BLaER1 treated with 17β-estradiol and CSF1 and Interleukin-3, amounts not matched to agents 10 nM and 100 nM (cell line): ENCODE measurements around the gene FAM151B.
"Not testable (repeated sequence)": the region's sequence is repeated elsewhere in the genome, so short reads cannot be mapped to it uniquely, and the experiment has no call there.

Experiments used
- H3K27ac ChIP-seq, 11 experiments: shearing (Covaris generic); formaldehyde crosslinking; 2 replicates each; pipeline ENCODE4 v1.8.1; 2022
- H3K27me3 ChIP-seq, 11 experiments: shearing (Covaris generic); formaldehyde crosslinking; 2 replicates each; pipeline ENCODE4 v1.8.1; 2022
- H3K36me3 ChIP-seq, 11 experiments: shearing (Covaris generic); formaldehyde crosslinking; 2 replicates each; pipeline ENCODE4 v1.8.1; 2022
- H3K4me1 ChIP-seq, 10 experiments: shearing (Covaris generic); formaldehyde crosslinking; 2 replicates each; pipeline ENCODE4 v1.8.1; 2022
- H3K4me2 ChIP-seq, 11 experiments: shearing (Covaris generic); formaldehyde crosslinking; 2 replicates each; pipeline ENCODE4 v1.8.1; 2022
- H3K4me3 ChIP-seq, 10 experiments: shearing (Covaris generic); formaldehyde crosslinking; 2 replicates each; pipeline ENCODE4 v1.8.1; 2022
- H3K9ac ChIP-seq, 11 experiments: shearing (Covaris generic); formaldehyde crosslinking; 2 replicates each; pipeline ENCODE4 v1.8.1; 2022
- H3K9me3 ChIP-seq, 11 experiments: shearing (Covaris generic); formaldehyde crosslinking; replicated peaks in 1 of 11; 2 replicates each; pipeline ENCODE4 v1.8.1; 2022
- H4K20me1 ChIP-seq, 11 experiments: shearing (Covaris generic); formaldehyde crosslinking; 2 replicates each; pipeline ENCODE4 v1.8.1; 2022
- Cebpa-rat ChIP-seq, 11 experiments: shearing (Covaris generic); IDR thresholded peaks; 2 replicates each; pipeline ENCODE4 v1.8.1; 2022

Gene FAM151B

DNA sequence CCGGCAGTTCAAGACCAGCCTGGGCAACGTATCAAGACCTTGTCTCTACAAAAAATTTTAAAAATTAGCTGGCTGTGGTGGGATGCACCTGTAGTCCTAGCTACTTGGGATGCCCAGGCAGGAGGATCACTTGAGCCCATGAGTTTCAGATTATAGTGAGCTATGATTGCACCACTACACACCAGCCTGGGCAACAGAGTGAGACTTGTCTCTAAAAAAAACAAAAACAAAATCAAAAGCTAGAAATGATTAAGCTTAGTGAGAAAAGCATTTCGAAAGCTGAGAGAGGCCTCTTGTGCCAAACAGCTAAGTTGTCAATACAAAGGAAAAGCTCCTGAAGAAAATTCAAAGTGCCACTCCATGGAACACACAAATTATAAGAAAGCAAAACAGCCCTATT is 4.8 kb downstream of the FAM151B start:
- H3K36me3 ChIP-seq = no peaks in the 10 kb centered on the region
- no peak overlapping the region for H3K4me3 ChIP-seq
- peaks cover 0 to 7% (median 4%) of the 10 kb centered on the region in 10 experiments; a peak in 7 of 20 replicates for H3K4me1 ChIP-seq
- H3K9me3 ChIP-seq = no peaks in the 10 kb centered on the region
- H3K27me3 ChIP-seq = no peaks in the 10 kb centered on the region
- no peaks in the 10 kb centered on the region for H4K20me1 ChIP-seq
- TF ChIP-seq Cebpa-rat (IDR thresholded peaks at IDR 0.05) = no peak
- no peak overlapping the region for H3K4me2 ChIP-seq
- no peak overlapping the region for H3K9ac ChIP-seq
- H3K27ac ChIP-seq = no peak overlapping the region

DNA sequence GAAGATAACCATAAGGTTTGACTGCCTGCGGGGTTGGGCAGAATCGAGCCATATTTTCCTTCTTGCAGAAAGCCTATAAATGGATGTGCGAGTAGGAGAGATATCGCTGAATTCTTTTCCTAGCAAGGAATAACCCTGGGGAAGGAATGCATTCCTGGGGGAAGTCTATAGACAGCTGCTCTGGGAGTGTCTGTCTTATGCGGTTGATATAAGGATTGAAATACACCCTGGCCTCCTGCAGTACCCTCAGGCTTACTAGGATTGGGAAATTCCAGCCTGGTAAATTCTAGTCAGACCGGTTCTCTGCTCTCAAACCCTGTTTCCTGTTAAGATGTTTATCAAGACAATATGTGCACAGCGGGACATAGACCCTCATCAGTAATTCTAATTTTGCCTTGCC is 5.5 kb downstream of the FAM151B start:
- not testable (repeated sequence) for H3K4me2 ChIP-seq, H3K4me3 ChIP-seq

DNA sequence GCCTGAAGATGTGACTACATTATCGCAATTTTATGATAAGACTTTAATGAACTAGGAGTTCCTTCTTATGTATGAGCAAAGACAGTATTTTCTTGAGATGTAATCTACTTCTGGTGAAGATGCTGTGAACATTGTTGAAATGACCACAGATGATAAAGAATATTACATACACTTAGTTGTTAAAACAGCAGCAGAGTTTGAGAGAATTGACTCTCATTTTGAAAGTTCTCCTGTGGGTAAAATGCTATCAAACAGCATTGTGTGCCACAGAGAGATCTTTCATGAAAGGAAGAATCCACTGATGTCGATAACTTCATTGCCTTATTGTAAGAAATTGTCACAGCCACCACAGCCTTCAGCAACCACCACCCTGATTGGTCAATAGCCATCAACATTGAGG is 8.0 kb downstream of the FAM151B start:
- H3K27me3 ChIP-seq = no peaks in the 10 kb centered on the region
- no peak for TF ChIP-seq Cebpa-rat (IDR thresholded peaks at IDR 0.05)

More for the DNA sequence above, 5.5 kb downstream of the FAM151B start:
- not testable (repeated sequence) for H3K36me3 ChIP-seq, H3K9me3 ChIP-seq, H3K4me1 ChIP-seq, H3K27ac ChIP-seq, H3K9ac ChIP-seq, H4K20me1 ChIP-seq, H3K27me3 ChIP-seq

DNA sequence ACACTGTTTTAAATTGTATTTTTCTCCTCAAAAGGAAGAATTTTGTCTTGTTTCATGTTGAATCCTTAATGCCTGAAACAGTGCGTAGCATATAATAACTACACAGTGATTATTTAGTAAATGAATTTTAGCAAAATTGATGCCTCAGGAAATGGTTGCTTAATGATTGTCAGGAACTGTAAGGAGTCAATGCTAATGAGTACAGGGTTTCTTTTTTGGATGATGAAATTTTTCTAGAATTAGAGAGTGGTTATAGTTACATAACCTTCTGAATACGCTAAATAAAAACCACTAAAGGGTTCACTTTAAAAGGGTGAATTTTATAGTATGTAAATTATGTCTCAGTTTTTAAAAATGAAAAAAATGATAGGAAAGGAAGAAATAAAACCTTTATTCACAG is 14.9 kb downstream of the FAM151B start:
- Histone ChIP-seq H3K36me3 (peaks cover 0 to 11% (median 0%) of the 10 kb centered on the region in 11 experiments; a peak in 1 of 22 replicates), H3K9ac (no peak overlapping the region; a peak in 1 of 22 replicates), H3K4me2 (peak overlapping the region; percentile 40 to 78 (median 71); a peak in 17 of 22 replicates), H4K20me1 (no peaks in the 10 kb centered on the region), H3K9me3 (peaks cover 0 to 19% (median 7%) of the 10 kb centered on the region in 11 experiments; a peak in 9 of 22 replicates), H3K4me3 (no peak overlapping the region), H3K4me1 (peaks cover 19 to 27% (median 26%) of the 10 kb centered on the region in 10 experiments), H3K27me3 (no peaks in the 10 kb centered on the region), H3K27ac (peak overlapping the region in 4 of 11 experiments; percentile 8 to 56 (median 50); a peak in 8 of 22 replicates)
- TF ChIP-seq Cebpa-rat (IDR thresholded peaks at IDR 0.05) = no peak

More for the DNA sequence above, 8.0 kb downstream of the FAM151B start:
- Histone ChIP-seq H3K27ac (no peak overlapping the region), H3K4me1 (no peaks in the 10 kb centered on the region), H3K4me3 (no peak overlapping the region), H3K36me3 (no peaks in the 10 kb centered on the region), H3K9ac (no peak overlapping the region), H3K9me3 (peaks cover 0 to 10% (median 5%) of the 10 kb centered on the region in 11 experiments; a peak in 4 of 22 replicates), H4K20me1 (no peaks in the 10 kb centered on the region), H3K4me2 (no peak overlapping the region)

DNA sequence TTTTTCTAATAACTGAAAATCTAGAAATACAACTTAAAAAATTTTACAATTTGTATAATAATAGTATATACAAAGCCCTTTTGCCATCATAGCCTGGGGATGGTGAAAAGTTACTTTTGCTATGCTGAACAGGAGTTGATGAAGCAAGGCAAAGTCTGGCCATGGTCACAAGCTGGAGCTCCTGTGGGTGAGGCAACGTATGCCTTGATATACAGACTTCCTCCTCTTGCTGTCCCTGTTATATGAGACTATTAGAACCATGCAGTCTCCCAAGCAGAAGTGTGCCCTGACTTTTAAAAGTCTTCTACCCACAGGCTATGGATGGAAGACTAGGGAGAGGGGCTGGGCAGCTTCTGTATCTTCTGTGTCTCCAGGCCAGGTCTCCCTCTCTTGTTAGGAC is 15.7 kb downstream of the FAM151B start:
- 0 out of 22 replicates have a peak, but pooled peaks of 1 of the 11 experiments have one; percentile 20 for TF ChIP-seq Cebpa-rat (IDR thresholded peaks at IDR 0.05)
- peak overlapping the region in 2 of 11 experiments; percentile 2 to 38; a peak in 3 of 22 replicates for H3K9ac ChIP-seq
- peaks cover 19 to 27% (median 26%) of the 10 kb centered on the region in 10 experiments for H3K4me1 ChIP-seq
- H3K9me3 ChIP-seq = peaks cover 0 to 19% (median 7%) of the 10 kb centered on the region in 11 experiments; a peak in 9 of 22 replicates
- H3K4me2 ChIP-seq = peak overlapping the region; percentile 40 to 78 (median 71)
- H4K20me1 ChIP-seq = no peaks in the 10 kb centered on the region
- H3K27me3 ChIP-seq = no peaks in the 10 kb centered on the region
- H3K27ac ChIP-seq = peak overlapping the region in 9 of 11 experiments; percentile 0 to 56 (median 45); a peak in 16 of 22 replicates
- H3K4me3 ChIP-seq = peak overlapping the region in 1 of 10 experiments; percentile 13; a peak in 3 of 20 replicates
- H3K36me3 ChIP-seq = peaks cover 0 to 11% (median 0%) of the 10 kb centered on the region in 11 experiments; a peak in 1 of 22 replicates

DNA sequence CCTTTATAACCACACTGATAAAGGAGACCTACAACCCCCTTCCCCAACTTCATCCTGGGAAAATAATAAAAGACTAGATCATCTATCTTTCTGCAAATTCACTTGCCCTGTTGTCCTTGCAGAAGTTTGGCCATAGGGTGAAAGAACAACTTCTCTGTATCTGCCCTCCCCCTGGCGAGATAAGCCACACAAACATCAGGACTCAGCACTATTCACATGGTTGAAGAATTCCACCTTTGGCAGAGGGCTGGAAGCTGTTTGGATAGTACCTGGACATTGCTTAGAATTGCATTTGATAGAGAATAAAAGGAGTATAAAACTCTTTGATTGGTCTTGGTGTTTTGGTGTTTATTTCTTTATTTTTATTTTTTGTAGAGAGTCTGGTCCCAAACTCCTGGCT is 16.9 kb downstream of the FAM151B start:
- no peak for TF ChIP-seq Cebpa-rat (IDR thresholded peaks at IDR 0.05)
- peaks cover 0 to 11% (median 0%) of the 10 kb centered on the region in 11 experiments; a peak in 2 of 22 replicates for H3K36me3 ChIP-seq
- no peak overlapping the region; a peak in 1 of 22 replicates for H3K27ac ChIP-seq
- H3K4me3 ChIP-seq = no peak overlapping the region
- H3K4me2 ChIP-seq = peak overlapping the region in 10 of 11 experiments; percentile 40 to 78 (median 71); a peak in 17 of 22 replicates
- H3K9ac ChIP-seq = no peak overlapping the region
- no peaks in the 10 kb centered on the region for H3K27me3 ChIP-seq
- H4K20me1 ChIP-seq = no peaks in the 10 kb centered on the region
- peaks cover 0 to 18% (median 7%) of the 10 kb centered on the region in 11 experiments; a peak in 9 of 22 replicates for H3K9me3 ChIP-seq
- peaks cover 19 to 27% (median 26%) of the 10 kb centered on the region in 10 experiments for H3K4me1 ChIP-seq

DNA sequence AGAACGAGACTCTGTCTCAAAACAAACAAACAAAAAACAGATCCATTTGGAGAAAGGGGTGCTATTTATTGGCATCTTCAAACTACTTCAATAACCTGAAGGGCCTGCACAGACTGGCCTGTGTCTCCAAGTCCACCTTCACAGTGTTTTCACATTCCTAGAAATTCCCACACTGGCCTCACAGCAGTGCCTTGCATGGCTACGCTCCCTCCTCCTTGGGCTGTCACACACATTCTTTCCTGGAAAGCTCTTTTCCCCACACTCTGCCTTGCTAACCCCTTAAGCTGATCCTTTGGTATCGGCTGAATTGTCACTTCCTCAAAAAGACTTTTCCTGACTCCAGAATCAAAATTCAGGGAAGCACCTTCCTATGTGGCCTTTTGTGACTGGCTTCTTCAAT is 19.8 kb downstream of the FAM151B start:
- Histone ChIP-seq H3K36me3 (peaks cover 0 to 16% (median 0%) of the 10 kb centered on the region in 11 experiments; a peak in 3 of 22 replicates), H3K9ac (no peak overlapping the region), H3K4me2 (no peak overlapping the region)

DNA sequence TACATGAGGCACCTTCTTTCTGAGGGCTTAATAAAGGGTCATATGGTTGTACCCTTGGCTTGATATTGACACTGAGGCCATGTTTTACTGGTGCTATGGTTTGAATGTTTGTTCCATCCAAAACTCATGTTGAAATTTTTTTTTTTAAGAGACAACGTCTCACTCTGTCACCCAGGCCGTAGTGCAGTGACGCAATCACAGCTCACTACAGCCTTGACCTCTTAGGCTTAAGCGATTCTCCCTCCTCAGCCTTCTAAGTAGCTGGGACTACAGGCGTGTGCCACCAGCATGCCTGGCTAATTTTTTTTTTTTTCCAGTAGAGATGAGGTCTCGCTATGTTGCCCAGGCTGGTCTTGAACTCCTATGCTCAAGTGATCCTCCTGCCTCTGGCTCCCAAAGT is 20.9 kb downstream of the FAM151B start:
- no peaks in the 10 kb centered on the region for H3K27me3 ChIP-seq
- H3K9me3 ChIP-seq = peaks cover 0 to 8% (median 4%) of the 10 kb centered on the region in 11 experiments; a peak in 6 of 22 replicates
- no peak overlapping the region for H3K27ac ChIP-seq
- H3K9ac ChIP-seq = no peak overlapping the region
- no peaks in the 10 kb centered on the region for H4K20me1 ChIP-seq
- no peak overlapping the region for H3K4me2 ChIP-seq
- no peak overlapping the region for H3K4me3 ChIP-seq
- peak in 2 of 11 experiments; percentile 32 to 52; a peak in 2 of 22 replicates for TF ChIP-seq Cebpa-rat (IDR thresholded peaks at IDR 0.05)
- H3K36me3 ChIP-seq = peaks cover 0 to 26% (median 0%) of the 10 kb centered on the region in 11 experiments; a peak in 3 of 22 replicates
- H3K4me1 ChIP-seq = peaks cover 9 to 12% (median 11%) of the 10 kb centered on the region in 10 experiments

More for the DNA sequence above, 19.8 kb downstream of the FAM151B start:
- Histone ChIP-seq H4K20me1 (no peaks in the 10 kb centered on the region), H3K27me3 (no peaks in the 10 kb centered on the region), H3K27ac (no peak overlapping the region), H3K4me1 (peaks cover 19 to 23% (median 23%) of the 10 kb centered on the region in 10 experiments), H3K9me3 (peaks cover 0 to 8% (median 4%) of the 10 kb centered on the region in 11 experiments; a peak in 6 of 22 replicates), H3K4me3 (no peak overlapping the region)
- TF ChIP-seq Cebpa-rat (IDR thresholded peaks at IDR 0.05) = no peak

DNA sequence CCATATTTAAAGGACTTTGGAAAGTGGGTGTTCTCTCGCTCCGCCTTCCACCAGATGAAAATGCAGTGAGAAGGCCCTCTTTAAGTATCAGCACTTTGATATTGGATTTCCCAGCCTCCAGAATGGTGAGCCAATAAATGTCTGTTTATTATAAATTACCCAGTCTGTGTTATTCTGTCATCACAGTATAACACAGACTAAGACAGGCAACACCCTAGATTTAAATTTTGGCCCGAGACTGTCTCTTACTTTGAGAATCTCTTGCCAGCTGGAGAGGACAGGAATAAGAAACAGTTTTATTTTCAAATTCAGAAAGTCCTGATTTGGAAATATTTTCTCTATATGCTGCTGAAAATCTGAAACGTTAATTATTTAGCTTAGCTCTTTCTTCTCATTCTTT is 21.5 kb downstream of the FAM151B start:
- Histone ChIP-seq H3K27me3 (no peaks in the 10 kb centered on the region), H3K4me2 (no peak overlapping the region), H3K9me3 (peaks cover 0 to 8% (median 4%) of the 10 kb centered on the region in 11 experiments; a peak in 6 of 22 replicates), H4K20me1 (no peaks in the 10 kb centered on the region), H3K4me3 (no peak overlapping the region), H3K36me3 (peaks cover 0 to 28% (median 0%) of the 10 kb centered on the region in 11 experiments; a peak in 3 of 22 replicates), H3K27ac (no peak overlapping the region), H3K9ac (no peak overlapping the region), H3K4me1 (peaks cover 4 to 6% (median 6%) of the 10 kb centered on the region in 10 experiments; a peak in 18 of 20 replicates)
- TF ChIP-seq Cebpa-rat (IDR thresholded peaks at IDR 0.05) = no peak
